ENCODE results near the gene ME3.

DNA sequence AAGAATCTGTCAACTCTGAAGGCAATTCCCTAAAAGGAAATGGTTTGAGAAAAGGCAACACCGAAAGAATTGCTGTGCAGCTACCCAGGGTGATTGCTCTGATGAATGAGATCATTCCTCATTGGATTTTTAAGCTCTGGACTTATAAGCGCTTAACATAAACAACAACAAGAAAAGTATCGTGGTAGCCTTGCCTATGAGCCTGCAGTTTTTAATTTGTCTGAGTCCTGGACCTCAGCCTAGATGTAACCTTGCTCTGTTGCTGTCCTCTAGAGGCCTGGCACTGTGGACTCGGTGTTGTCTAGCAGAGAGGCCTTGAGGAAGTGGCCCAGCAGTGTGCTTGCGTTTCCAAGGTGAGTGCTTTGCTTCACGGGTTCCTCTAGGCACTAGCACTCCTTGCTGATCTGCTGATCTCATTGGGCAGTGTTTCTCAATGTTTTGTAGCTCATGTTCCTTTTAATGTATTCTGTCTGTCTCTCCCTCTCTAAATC is 277.3 kb downstream of the ME3 start:
- TF ChIP-seq POLR2AphosphoS5 (IDR thresholded peaks at IDR 0.05; ENCODE audit: low read depth, low read length) (no peak), SIN3A (IDR thresholded peaks at IDR 0.05; ENCODE audit: borderline replicate concordance, insufficient read depth, low read depth, low read length) (no peak)
- TF ChIP-seq, protein P1, sequence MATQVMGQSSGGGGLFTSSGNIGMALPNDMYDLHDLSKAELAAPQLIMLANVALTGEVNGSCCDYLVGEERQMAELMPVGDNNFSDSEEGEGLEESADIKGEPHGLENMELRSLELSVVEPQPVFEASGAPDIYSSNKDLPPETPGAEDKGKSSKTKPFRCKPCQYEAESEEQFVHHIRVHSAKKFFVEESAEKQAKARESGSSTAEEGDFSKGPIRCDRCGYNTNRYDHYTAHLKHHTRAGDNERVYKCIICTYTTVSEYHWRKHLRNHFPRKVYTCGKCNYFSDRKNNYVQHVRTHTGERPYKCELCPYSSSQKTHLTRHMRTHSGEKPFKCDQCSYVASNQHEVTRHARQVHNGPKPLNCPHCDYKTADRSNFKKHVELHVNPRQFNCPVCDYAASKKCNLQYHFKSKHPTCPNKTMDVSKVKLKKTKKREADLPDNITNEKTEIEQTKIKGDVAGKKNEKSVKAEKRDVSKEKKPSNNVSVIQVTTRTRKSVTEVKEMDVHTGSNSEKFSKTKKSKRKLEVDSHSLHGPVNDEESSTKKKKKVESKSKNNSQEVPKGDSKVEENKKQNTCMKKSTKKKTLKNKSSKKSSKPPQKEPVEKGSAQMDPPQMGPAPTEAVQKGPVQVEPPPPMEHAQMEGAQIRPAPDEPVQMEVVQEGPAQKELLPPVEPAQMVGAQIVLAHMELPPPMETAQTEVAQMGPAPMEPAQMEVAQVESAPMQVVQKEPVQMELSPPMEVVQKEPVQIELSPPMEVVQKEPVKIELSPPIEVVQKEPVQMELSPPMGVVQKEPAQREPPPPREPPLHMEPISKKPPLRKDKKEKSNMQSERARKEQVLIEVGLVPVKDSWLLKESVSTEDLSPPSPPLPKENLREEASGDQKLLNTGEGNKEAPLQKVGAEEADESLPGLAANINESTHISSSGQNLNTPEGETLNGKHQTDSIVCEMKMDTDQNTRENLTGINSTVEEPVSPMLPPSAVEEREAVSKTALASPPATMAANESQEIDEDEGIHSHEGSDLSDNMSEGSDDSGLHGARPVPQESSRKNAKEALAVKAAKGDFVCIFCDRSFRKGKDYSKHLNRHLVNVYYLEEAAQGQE (IDR thresholded peaks at IDR 0.05; ENCODE audit: insufficient read depth in 1 of 2, low read depth in 2 of 2, low read length in 1 of 2), result no peak
- TF ChIP-seq, protein P2, sequence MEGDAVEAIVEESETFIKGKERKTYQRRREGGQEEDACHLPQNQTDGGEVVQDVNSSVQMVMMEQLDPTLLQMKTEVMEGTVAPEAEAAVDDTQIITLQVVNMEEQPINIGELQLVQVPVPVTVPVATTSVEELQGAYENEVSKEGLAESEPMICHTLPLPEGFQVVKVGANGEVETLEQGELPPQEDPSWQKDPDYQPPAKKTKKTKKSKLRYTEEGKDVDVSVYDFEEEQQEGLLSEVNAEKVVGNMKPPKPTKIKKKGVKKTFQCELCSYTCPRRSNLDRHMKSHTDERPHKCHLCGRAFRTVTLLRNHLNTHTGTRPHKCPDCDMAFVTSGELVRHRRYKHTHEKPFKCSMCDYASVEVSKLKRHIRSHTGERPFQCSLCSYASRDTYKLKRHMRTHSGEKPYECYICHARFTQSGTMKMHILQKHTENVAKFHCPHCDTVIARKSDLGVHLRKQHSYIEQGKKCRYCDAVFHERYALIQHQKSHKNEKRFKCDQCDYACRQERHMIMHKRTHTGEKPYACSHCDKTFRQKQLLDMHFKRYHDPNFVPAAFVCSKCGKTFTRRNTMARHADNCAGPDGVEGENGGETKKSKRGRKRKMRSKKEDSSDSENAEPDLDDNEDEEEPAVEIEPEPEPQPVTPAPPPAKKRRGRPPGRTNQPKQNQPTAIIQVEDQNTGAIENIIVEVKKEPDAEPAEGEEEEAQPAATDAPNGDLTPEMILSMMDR (IDR thresholded peaks at IDR 0.05), result no peak
